ENCODE data around the gene C9orf85. TPM values are rescaled to one million over a fixed set of nuclear protein-coding genes. Genes with fewer than 3 reads are reported as not detected.

C9orf85 gene
- total and polyA plus RNA-seq, 2 of the 8 experiments (the other 6 are each of a cell fraction or from before 2014, with no cell fraction given), result 6.3 to 14.5 TPM

DNA sequence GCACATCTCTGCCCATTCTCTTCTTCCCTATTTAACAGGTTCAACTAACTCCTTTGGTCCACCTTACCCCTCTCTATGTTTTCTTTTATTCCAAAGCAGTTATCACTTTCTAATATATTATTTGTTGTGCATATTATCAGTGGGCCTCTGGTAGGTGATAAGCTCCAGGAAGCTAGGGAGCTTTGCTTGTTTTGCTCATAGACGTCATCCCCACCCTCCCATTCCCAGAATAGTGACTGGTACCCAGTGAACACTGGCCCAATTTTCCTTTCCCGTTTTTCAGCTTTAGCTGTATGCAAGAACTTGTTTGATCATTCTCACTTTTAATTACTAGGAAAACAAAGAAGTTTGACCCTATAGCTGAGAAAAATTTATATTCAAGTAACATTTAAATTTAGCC lies 7.4 kb upstream of the C9orf85 start:
- no peak overlapping the region for H3K27ac ChIP-seq (ENCODE audit: low read depth, low read length)
- H3K4me3 ChIP-seq (ENCODE audit: extremely low read depth in 1 of 4, insufficient read depth in 2 of 4, low read depth in 3 of 4, low read length in 4 of 4), result no peak overlapping the region
- H3K4ac ChIP-seq (replicated peaks; ENCODE audit: insufficient read length, low read depth, low read length), result no peak overlapping the region

More for the DNA sequence above, 7.4 kb upstream of the C9orf85 start:
- Histone ChIP-seq H3K36me3 (ENCODE audit: control insufficient read depth in 2 of 4, insufficient read depth in 4 of 4, low read length in 3 of 4) (peaks cover 0 to 16% (median 2%) of the 10 kb centered on the region in 4 experiments; a peak in 3 of 8 replicates), H4K91ac (replicated peaks; ENCODE audit: insufficient read length, low read length) (no peak overlapping the region), H2BK20ac (ENCODE audit: low read length) (no peak overlapping the region), H3K4me1 (replicated peaks in 1 of 4; ENCODE audit: control insufficient read depth in 3 of 4, insufficient read depth in 4 of 4, low read length in 3 of 4) (peaks cover 0 to 29% (median 9%) of the 10 kb centered on the region in 4 experiments), H3K27me3 (replicated peaks in 1 of 4; ENCODE audit: control insufficient read depth in 3 of 4, extremely low read depth in 1 of 4, insufficient read depth in 3 of 4, low read length in 3 of 4) (no peaks in the 10 kb centered on the region), H2BK15ac (ENCODE audit: low read length) (no peak overlapping the region), H3K56ac (replicated peaks; ENCODE audit: insufficient read length, low read depth, low read length) (no peak overlapping the region), H2BK12ac (ENCODE audit: low read depth, low read length) (no peak overlapping the region), H3K14ac (ENCODE audit: insufficient read length) (no peak overlapping the region), H3K23me2 (ENCODE audit: low read depth, low read length) (no peaks in the 10 kb centered on the region; the same call in 1 of the 2 replicates), H3K18ac (ENCODE audit: extremely low read depth, low read length) (no peak overlapping the region), H2BK5ac (ENCODE audit: low read depth, low read length) (no peak overlapping the region), H3K9me3 (ENCODE audit: insufficient read depth in 2 of 2, low read depth in 1 of 2, low read length in 1 of 2) (no peaks in the 10 kb centered on the region), H4K20me1 (replicated peaks in 1 of 2; ENCODE audit: control insufficient read depth in 1 of 2, insufficient read depth in 2 of 2, low read length in 2 of 2) (peaks cover 25 to 26% of the 10 kb centered on the region in 2 experiments), H4K5ac (ENCODE audit: insufficient read length, low read depth, low read length) (no peak overlapping the region), H3K9ac (replicated peaks in 1 of 4; ENCODE audit: extremely low read depth in 1 of 4, low read depth in 3 of 4, low read length in 3 of 4) (no peak overlapping the region), H3K23ac (ENCODE audit: insufficient read length) (no peak overlapping the region), H3K79me2 (ENCODE audit: control insufficient read depth in 1 of 2, insufficient read depth in 2 of 2, low read length in 2 of 2) (peaks cover 53 to 98% of the 10 kb centered on the region in 2 experiments), H3K4me2 (ENCODE audit: insufficient read depth in 1 of 2, low read depth in 2 of 2, low read length in 2 of 2) (no peak overlapping the region), H2AFZ (ENCODE audit: low read length) (no peak overlapping the region), H2BK120ac (replicated peaks; ENCODE audit: low read depth, low read length) (no peak overlapping the region), H4K8ac (ENCODE audit: extremely low read depth, insufficient read depth, low read length) (no peak overlapping the region), H3K79me1 (ENCODE audit: low read depth, low read length) (no peaks in the 10 kb centered on the region; the same call in 1 of the 2 replicates), H2AK5ac (ENCODE audit: low read depth, low read length) (no peak overlapping the region)
- FAIRE-seq, result no peak
- ChIA-PET POLR2A (ENCODE audit: partially characterized antibody) (interaction anchor here (1.4 kb wide), 1 partner anchor 16 kb away, joined by 3 read pairs; no protein-coding TSS in a partner anchor), CTCF (ENCODE audit: partially characterized antibody) (interaction anchor here (0.6 to 1.3 kb wide), 3 partner anchors 83 to 121 kb away, joined by 3 to 4 read pairs (median 4); no protein-coding TSS in a partner anchor)
- 76% methylated on average over 2 of the region's 2 CpGs; no CpG with 5 or more reads in 1 of the 2 experiments for WGBS, 2 experiments (ENCODE audit: extremely low coverage in 1 of 2, insufficient coverage in 1 of 2, insufficient read length in 1 of 2, insufficient replicate concordance in 2 of 2, low coverage in 1 of 2, low lambda C conversion rate in 2 of 2, missing lambda C conversion rate in 1 of 2)
- TF ChIP-seq CTCF (IDR thresholded peaks at IDR 0.05; ENCODE audit: control extremely low read depth in 1 of 3, insufficient read depth in 1 of 3, low read depth in 1 of 3, low read length in 3 of 3) (no peak), SIN3A (conservative IDR thresholded peaks at IDR 0.05 in 1 of 2, IDR thresholded peaks at IDR 0.05 in 1 of 2; ENCODE audit: low read depth in 1 of 2, low read length in 2 of 2) (no peak), FOSL1 (IDR thresholded peaks at IDR 0.05; ENCODE audit: insufficient read depth, low read depth, low read length) (no peak), ZNF274 (IDR thresholded peaks at IDR 0.05; ENCODE audit: borderline replicate concordance, extremely low read depth, low read length) (no peak), POLR2A (IDR thresholded peaks at IDR 0.05; ENCODE audit: control extremely low read depth in 1 of 2, low read depth in 2 of 2, low read length in 2 of 2) (no peak), HDAC2 (IDR thresholded peaks at IDR 0.05; ENCODE audit: borderline replicate concordance in 1 of 2, low read depth in 2 of 2, low read length in 2 of 2) (no peak), SP1 (IDR thresholded peaks at IDR 0.05; ENCODE audit: low read depth, low read length) (no peak), RFX5 (IDR thresholded peaks at IDR 0.05; ENCODE audit: borderline replicate concordance, low read depth, low read length) (no peak)
- TF ChIP-seq, protein P1, sequence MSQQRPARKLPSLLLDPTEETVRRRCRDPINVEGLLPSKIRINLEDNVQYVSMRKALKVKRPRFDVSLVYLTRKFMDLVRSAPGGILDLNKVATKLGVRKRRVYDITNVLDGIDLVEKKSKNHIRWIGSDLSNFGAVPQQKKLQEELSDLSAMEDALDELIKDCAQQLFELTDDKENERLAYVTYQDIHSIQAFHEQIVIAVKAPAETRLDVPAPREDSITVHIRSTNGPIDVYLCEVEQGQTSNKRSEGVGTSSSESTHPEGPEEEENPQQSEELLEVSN (IDR thresholded peaks at IDR 0.05), result no peak
- DNase-seq (ENCODE audit: low read depth in 1 of 2, low spot score in 2 of 2), result no peak
